ENCODE measurements around the gene ZIC5.

- TF ChIP-seq POLR2AphosphoS5 (IDR thresholded peaks at IDR 0.05) = no peak
- TF ChIP-seq POLR2A (IDR thresholded peaks at IDR 0.05) = no peak
- TF ChIP-seq CTCF (IDR thresholded peaks at IDR 0.05) = no peak
Observed at GRCh38 chr13:99990126-99990977, 18.8 kb upstream of the ZIC5 start.

All from transverse colon (tissue), 4 donors.